Right lobe of liver (tissue), 6 donors: ENCODE results near the gene ESPNL. TPM values are rescaled to one million over a fixed set of nuclear protein-coding genes. Genes with fewer than 3 reads are reported as not detected.

ENCODE experiments used
- ATAC-seq, 4 donors: fragments of 200-7000 bp; cut with Tn5 transposase; one replicate each; pipeline ENCODE4 v1.9.1; 2020; ENCODE audit warnings: mild to moderate bottlenecking in 4 of 4, moderate library complexity in 4 of 4
- DNase-seq, 3 donors: peaks; one replicate each; pipeline ENCODE4 v3.0.0-alpha.2; 2020
- H3K27ac ChIP-seq, 3 donors: fragments of 200-600 bp; one replicate each; pipeline ENCODE4 v1.8.0; 2022
- H3K27me3 ChIP-seq, 2 donors: fragments of 200-600 bp; one replicate each; pipeline ENCODE4 v1.8.0; 2022
- H3K36me3 ChIP-seq, 4 donors: fragments of 200-600 bp; sonication (generic) in 1 of 4; one replicate each; pipeline versions ENCODE4 v1.5.1 to v1.8.0; 2017 to 2022; ENCODE audit warnings: control low read depth in 1 of 4
- H3K4me1 ChIP-seq, 4 donors: fragments of 200-600 bp; sonication (generic) in 1 of 4; one replicate each; pipeline versions ENCODE4 v1.5.1 to v1.8.0; 2017 to 2022; ENCODE audit warnings: control low read depth in 1 of 4
- H3K4me3 ChIP-seq, 3 donors: fragments of 200-600 bp; one replicate each; pipeline ENCODE4 v1.8.0; 2022
- H3K9me3 ChIP-seq, 4 donors: fragments of 200-600 bp; sonication (generic) in 1 of 4; one replicate each; pipeline versions ENCODE4 v1.5.1 to v1.8.0; 2017 to 2022; ENCODE audit warnings: control low read depth in 1 of 4
- POLR2A ChIP-seq: fragments of 450-650 bp; IDR thresholded peaks from one replicate; pipeline ENCODE4 v1.6.1; 2017; ENCODE audit warnings: antibody characterized with exemption, mild to moderate bottlenecking
- WGBS: methylation state at CpG from one replicate; pipeline ENCODE4 v1.1.6; 2018; ENCODE audit warnings: low coverage, low lambda C conversion rate; ENCODE audit not compliant: insufficient coverage; ENCODE audit errors: missing lambda C conversion rate; 5-methylcytosine and 5-hydroxymethylcytosine counted together
- intact Hi-C, 2 donors: fragments of 100-400 bp; cut with DNase I; formaldehyde crosslinking; loops; one replicate each; pipeline versions ENCODE4 v1.11.2 to v1.14.1; 2022
- total RNA-seq, 6 experiments: library from RNA; depleted of rRNA in 2 of 6; stranded (reverse); fragments of >200 nt in 2 of 6; fragmentation: NEBNext Ultra II Directional in 3 of 6; extraction: Animal tissue kit (Norgen Biotek cat#: 25700) in 3 of 6; gene quantifications; one replicate each; pipeline versions ENCODE4 v1.1.0 to v1.2.4, GENCODE V29; 2016 to 2023
- TF ChIP-seq, protein P1 (sequence below), 4 donors: fragments of 200-600 bp in 3 of 4; fragments of 450-650 bp in 1 of 4; IDR thresholded peaks; one replicate each; pipeline versions ENCODE4 v1.5.1 to v1.8.0; 2016 to 2022; ENCODE audit warnings: antibody characterized with exemption in 4 of 4, mild to moderate bottlenecking in 2 of 4
- donor health status: DM: no; HTN: yes; CAD: no.
- donor health status: DM: no; HTN: no; CAD: no.
- donor health status: DM: no; HTN: no; CAD: no.
- donor health status: DM: no; HTN: yes; CAD: no.
- donor health status: DM: no; HTN: yes; CAD: no.

Gene ESPNL
- total RNA-seq, 6 experiments from 2014 or later: 0.11 to 1.1 (median 0.50) TPM

GRCh38 chr2:238128061-238128440 lies 27.9 kb downstream of the ESPNL start:
- ATAC-seq (no peak), DNase-seq (no peak)
- no peaks in the 10 kb centered on the region for H3K36me3 ChIP-seq
- H3K27me3 ChIP-seq: no peaks in the 10 kb centered on the region
- H3K9me3 ChIP-seq: no peaks in the 10 kb centered on the region
- 94% methylated on average over 14 of the region's 22 CpGs for WGBS
- intact Hi-C loops: no loop called here
- no peaks in the 10 kb centered on the region for H3K4me1 ChIP-seq
- no peak overlapping the region for H3K27ac ChIP-seq
- H3K4me3 ChIP-seq: no peak overlapping the region
- no peak for TF ChIP-seq POLR2A
- TF ChIP-seq, protein P1, sequence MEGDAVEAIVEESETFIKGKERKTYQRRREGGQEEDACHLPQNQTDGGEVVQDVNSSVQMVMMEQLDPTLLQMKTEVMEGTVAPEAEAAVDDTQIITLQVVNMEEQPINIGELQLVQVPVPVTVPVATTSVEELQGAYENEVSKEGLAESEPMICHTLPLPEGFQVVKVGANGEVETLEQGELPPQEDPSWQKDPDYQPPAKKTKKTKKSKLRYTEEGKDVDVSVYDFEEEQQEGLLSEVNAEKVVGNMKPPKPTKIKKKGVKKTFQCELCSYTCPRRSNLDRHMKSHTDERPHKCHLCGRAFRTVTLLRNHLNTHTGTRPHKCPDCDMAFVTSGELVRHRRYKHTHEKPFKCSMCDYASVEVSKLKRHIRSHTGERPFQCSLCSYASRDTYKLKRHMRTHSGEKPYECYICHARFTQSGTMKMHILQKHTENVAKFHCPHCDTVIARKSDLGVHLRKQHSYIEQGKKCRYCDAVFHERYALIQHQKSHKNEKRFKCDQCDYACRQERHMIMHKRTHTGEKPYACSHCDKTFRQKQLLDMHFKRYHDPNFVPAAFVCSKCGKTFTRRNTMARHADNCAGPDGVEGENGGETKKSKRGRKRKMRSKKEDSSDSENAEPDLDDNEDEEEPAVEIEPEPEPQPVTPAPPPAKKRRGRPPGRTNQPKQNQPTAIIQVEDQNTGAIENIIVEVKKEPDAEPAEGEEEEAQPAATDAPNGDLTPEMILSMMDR (IDR thresholded peaks at IDR 0.05): no peak

GRCh38 chr2:238128534-238129001 lies 28.4 kb downstream of the ESPNL start:
- no CpG with 5 or more reads among the region's 30 CpGs for WGBS
- intact Hi-C loops: no loop called here
- H3K36me3 ChIP-seq: no peaks in the 10 kb centered on the region
- H3K4me1 ChIP-seq: no peaks in the 10 kb centered on the region
- peak in 1 of 3 donors; percentile 12 for DNase-seq
- no peaks in the 10 kb centered on the region for H3K27me3 ChIP-seq
- ATAC-seq: no peak
- no peak for TF ChIP-seq POLR2A
- TF ChIP-seq, protein P1 (IDR thresholded peaks at IDR 0.05): no peak
- no peak overlapping the region for H3K4me3 ChIP-seq
- H3K9me3 ChIP-seq: no peaks in the 10 kb centered on the region
- no peak overlapping the region for H3K27ac ChIP-seq

- no peaks in the 10 kb centered on the region for H3K36me3 ChIP-seq
- H3K4me1 ChIP-seq: no peaks in the 10 kb centered on the region
- H3K27me3 ChIP-seq: no peaks in the 10 kb centered on the region
- intact Hi-C loops: no loop called here
- H3K27ac ChIP-seq: no peak overlapping the region
- no peak for TF ChIP-seq POLR2A
- TF ChIP-seq, protein P1 (IDR thresholded peaks at IDR 0.05): no peak
- DNase-seq: no peak
- 93% methylated on average over 7 of the region's 22 CpGs for WGBS
- no peak for ATAC-seq
- H3K4me3 ChIP-seq: no peak overlapping the region
- no peaks in the 10 kb centered on the region for H3K9me3 ChIP-seq
Observed at GRCh38 chr2:238129166-238130010, 29.2 kb downstream of the ESPNL start.

GRCh38 chr2:238130111-238130695 lies 30.1 kb downstream of the ESPNL start:
- Histone ChIP-seq H3K4me1 (no peaks in the 10 kb centered on the region), H3K9me3 (no peaks in the 10 kb centered on the region), H3K27me3 (no peaks in the 10 kb centered on the region), H3K4me3 (no peak overlapping the region), H3K27ac (no peak overlapping the region), H3K36me3 (no peaks in the 10 kb centered on the region)
- intact Hi-C loops: no loop called here
- WGBS: 100% methylated on average over 2 of the region's 28 CpGs
- DNase-seq (peak in 2 of 3 donors; percentile 17 to 49), ATAC-seq (no peak)
- TF ChIP-seq, protein P1 (IDR thresholded peaks at IDR 0.05): no peak
- TF ChIP-seq POLR2A: no peak
